Sigmoid colon (tissue), 7 donors: ENCODE data around the gene PLGRKT. TPM values are rescaled to one million over a fixed set of nuclear protein-coding genes. Genes with fewer than 3 reads are reported as not detected.
"Not testable (repeated sequence)": the region's sequence is repeated elsewhere in the genome, so short reads cannot be mapped to it uniquely, and the experiment has no call there.

ENCODE experiments used
- DNase-seq: peaks from one replicate; pipeline ENCODE4 v3.0.0-alpha.2; 2019
- H3K27ac ChIP-seq, 4 donors: fragments of 200-600 bp; sonication (generic); one replicate each; pipeline ENCODE4 v1.5.1; 2016 to 2019; ENCODE audit warnings: mild to moderate bottlenecking in 1 of 4
- H3K27me3 ChIP-seq, 3 donors: fragments of 200-600 bp; sonication (generic); one replicate each; pipeline ENCODE4 v1.5.1; 2019; ENCODE audit warnings: mild to moderate bottlenecking in 1 of 3
- H3K36me3 ChIP-seq, 4 donors: fragments of 200-600 bp; sonication (generic); one replicate each; pipeline ENCODE4 v1.5.1; 2016 to 2019
- H3K4me1 ChIP-seq, 4 donors: fragments of 200-600 bp; sonication (generic); one replicate each; pipeline ENCODE4 v1.5.1; 2017 to 2019
- H3K4me3 ChIP-seq, 4 donors: fragments of 200-600 bp; sonication (generic); one replicate each; pipeline ENCODE4 v1.5.1; 2017 to 2019; ENCODE audit warnings: mild to moderate bottlenecking in 2 of 4, moderate library complexity in 1 of 4
- H3K9me3 ChIP-seq, 4 donors: fragments of 200-600 bp in 3 of 4; sonication (generic) in 3 of 4; one replicate each; pipeline versions ENCODE4 v1.5.1 to v1.6.1; 2013 to 2019
- EP300 ChIP-seq, 4 donors: sonication (generic); formaldehyde crosslinking; IDR thresholded peaks; one replicate each; pipeline ENCODE4 v1.6.1; 2017; ENCODE audit warnings: antibody characterized with exemption in 4 of 4
- POLR2A ChIP-seq, 2 donors: fragments of 450-650 bp; IDR thresholded peaks; one replicate each; pipeline ENCODE4 v1.6.1; 2016; ENCODE audit warnings: antibody characterized with exemption in 2 of 2, mild to moderate bottlenecking in 2 of 2, moderate library complexity in 2 of 2
- POLR2AphosphoS5 ChIP-seq, 4 donors: sonication (generic); formaldehyde crosslinking; IDR thresholded peaks; one replicate each; pipeline ENCODE4 v1.6.1; 2017; ENCODE audit warnings: antibody characterized with exemption in 4 of 4
- WGBS, 2 donors: extraction: QIAGEN DNeasy Blood & Tissue Kit; methylation state at CpG; one replicate each; pipeline ENCODE4 v1.1.7; 2013; 5-methylcytosine and 5-hydroxymethylcytosine counted together
- intact Hi-C: fragments of 100-400 bp; cut with DNase I; formaldehyde crosslinking; loops from one replicate; pipeline ENCODE4 v1.15.1; 2023
- polyA plus RNA-seq, 3 donors: library from polyadenylated mRNA; stranded (reverse); fragments of 200-250 nt; gene quantifications; one replicate each; pipeline ENCODE4 v1.2.3, GENCODE V29; 2013
- total RNA-seq, 4 donors: library from RNA; depleted of rRNA; stranded (reverse); fragments of >200 nt; gene quantifications; one replicate each; pipeline ENCODE4 v1.1.0, GENCODE V29; 2016
- TF ChIP-seq, protein P1 (sequence below), 4 experiments: fragments of 450-650 bp in 3 of 4; fragments of 200-600 bp in 1 of 4; IDR thresholded peaks; one replicate each; pipeline ENCODE4 v1.5.1; 2016 to 2019; ENCODE audit warnings: antibody characterized with exemption in 4 of 4, mild to moderate bottlenecking in 3 of 4, moderate library complexity in 2 of 4
- donor health status: healthy with polysubstance abuse.
- donor health status: Bipolar disorder and iron deficiency.
- donor health status: healthy.

PLGRKT gene
- total and polyA plus RNA-seq, 7 donors = 14.1 to 94.6 (median 25.0) TPM

DNA sequence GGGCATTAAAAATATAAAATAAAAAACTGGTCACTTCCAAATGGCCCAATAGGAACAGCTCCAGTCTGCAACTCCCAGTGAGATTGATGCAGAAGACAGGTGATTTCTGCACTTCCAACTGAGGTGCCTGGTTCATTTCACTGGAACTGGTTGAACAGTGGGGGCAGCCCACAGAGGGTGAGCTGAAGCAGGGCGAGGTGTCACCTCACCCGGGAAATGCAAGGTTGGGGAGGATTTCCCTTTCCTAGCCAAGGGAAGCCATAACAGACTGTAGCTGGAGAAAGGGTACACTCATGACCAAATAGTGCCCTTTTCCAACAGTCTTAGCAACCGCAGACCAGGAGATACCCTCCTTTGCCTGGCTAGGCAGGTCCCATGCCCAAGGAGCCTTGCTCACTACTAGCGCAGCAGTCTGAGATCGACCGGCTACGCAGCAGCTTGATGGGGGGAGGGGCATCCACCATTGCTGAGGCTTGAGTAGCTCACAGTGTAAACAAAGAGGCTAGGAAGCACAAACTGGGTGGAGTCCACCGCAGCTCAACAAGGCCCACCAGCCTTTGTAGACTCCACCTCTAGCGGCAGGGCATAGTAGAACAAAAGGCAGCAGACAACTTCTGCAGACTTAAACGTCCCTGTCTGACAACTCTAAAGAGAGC lies 110.7 kb downstream of the PLGRKT start:
- WGBS, 2 donors = 77 to 84% methylated on average over 10 of the region's 10 CpGs
- intact Hi-C loops = no loop called here
- TF ChIP-seq EP300 (IDR thresholded peaks at IDR 0.05) (no peak), POLR2A (IDR thresholded peaks at IDR 0.05) (no peak), POLR2AphosphoS5 (IDR thresholded peaks at IDR 0.05) (no peak)
- TF ChIP-seq, protein P1, sequence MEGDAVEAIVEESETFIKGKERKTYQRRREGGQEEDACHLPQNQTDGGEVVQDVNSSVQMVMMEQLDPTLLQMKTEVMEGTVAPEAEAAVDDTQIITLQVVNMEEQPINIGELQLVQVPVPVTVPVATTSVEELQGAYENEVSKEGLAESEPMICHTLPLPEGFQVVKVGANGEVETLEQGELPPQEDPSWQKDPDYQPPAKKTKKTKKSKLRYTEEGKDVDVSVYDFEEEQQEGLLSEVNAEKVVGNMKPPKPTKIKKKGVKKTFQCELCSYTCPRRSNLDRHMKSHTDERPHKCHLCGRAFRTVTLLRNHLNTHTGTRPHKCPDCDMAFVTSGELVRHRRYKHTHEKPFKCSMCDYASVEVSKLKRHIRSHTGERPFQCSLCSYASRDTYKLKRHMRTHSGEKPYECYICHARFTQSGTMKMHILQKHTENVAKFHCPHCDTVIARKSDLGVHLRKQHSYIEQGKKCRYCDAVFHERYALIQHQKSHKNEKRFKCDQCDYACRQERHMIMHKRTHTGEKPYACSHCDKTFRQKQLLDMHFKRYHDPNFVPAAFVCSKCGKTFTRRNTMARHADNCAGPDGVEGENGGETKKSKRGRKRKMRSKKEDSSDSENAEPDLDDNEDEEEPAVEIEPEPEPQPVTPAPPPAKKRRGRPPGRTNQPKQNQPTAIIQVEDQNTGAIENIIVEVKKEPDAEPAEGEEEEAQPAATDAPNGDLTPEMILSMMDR (IDR thresholded peaks at IDR 0.05) = no peak
- Histone ChIP-seq H3K4me1 (no peaks in the 10 kb centered on the region), H3K9me3 (no peaks in the 10 kb centered on the region), H3K36me3 (no peaks in the 10 kb centered on the region), H3K27ac (no peak overlapping the region), H3K27me3 (peaks cover 0 to 4% (median 0%) of the 10 kb centered on the region in 3 donors), H3K4me3 (no peak overlapping the region)
- no peak for DNase-seq

DNA sequence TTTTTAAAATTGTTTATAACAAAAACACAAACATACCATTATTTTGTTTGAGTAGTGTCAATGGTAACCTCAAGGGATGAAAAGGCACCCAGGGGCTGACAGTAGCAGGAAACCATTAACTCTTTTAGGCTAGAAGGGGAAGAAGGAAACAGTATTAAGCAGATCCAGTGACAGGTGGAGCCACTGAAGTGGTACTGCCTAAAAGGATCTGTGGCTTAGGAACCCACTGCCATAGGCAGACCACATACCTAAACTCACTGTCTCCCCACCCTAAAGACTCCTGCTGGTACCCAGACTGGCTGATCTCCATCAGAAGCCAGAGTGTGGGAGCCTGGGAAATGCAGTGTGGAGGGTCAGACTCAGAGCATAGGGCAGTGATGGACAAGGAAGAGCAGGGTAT lies 111.5 kb downstream of the PLGRKT start:
- intact Hi-C loops = no loop called here
- peaks cover 0 to 4% (median 0%) of the 10 kb centered on the region in 3 donors for H3K27me3 ChIP-seq
- no peak overlapping the region for H3K27ac ChIP-seq
- H3K36me3 ChIP-seq = no peaks in the 10 kb centered on the region
- H3K4me1 ChIP-seq = no peaks in the 10 kb centered on the region
- DNase-seq = no peak
- no peak for TF ChIP-seq POLR2A (IDR thresholded peaks at IDR 0.05)
- no peak for TF ChIP-seq EP300 (IDR thresholded peaks at IDR 0.05)
- H3K4me3 ChIP-seq = no peak overlapping the region
- H3K9me3 ChIP-seq = no peaks in the 10 kb centered on the region

DNA sequence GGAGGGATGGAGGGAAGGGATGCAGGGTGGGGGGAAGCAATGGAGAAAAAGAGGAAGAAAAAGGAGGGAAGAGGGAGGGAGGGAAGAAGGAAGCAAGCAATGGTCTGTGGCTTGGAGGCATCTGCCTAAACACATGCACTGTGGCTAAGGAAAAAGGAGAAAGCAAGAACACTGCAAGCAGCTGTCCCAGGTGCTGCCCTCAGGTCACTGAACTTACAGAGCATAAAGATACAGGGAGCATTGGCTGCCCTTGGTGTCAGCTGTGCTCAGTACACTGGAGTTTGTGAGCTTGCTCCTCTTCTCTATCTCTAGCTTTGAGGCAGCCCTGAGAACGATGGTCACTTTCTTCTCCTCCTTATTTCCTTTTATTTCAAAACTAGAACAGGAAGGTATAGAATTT lies 116.1 kb downstream of the PLGRKT start:
- WGBS, 2 donors = 77 to 89% methylated on average over 1 of the region's 1 CpG
- H3K9me3 ChIP-seq, H3K27me3 ChIP-seq, H3K36me3 ChIP-seq, intact Hi-C loops, DNase-seq, H3K4me3 ChIP-seq, H3K4me1 ChIP-seq, H3K27ac ChIP-seq: not testable (repeated sequence)

DNA sequence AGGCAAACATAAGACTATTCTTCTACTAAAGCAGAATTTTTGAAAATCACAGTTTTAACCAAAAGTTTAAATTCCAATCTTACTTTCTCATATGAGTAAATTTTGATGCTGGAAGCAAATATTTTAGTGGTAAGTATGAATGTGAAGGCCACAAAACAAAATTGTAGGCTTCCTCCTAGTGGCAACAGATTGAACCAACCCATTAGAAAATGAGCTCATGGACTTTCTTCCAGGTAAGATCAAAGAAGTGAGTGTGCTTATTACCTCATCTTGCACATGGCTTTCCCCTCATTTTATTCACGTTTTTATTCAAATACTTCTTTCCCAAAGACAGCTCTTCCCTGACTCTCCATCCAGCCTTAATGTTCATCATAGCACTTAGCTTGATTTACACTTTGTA lies 116.7 kb downstream of the PLGRKT start:
- H3K4me1 ChIP-seq = no peaks in the 10 kb centered on the region
- H3K36me3 ChIP-seq = no peaks in the 10 kb centered on the region
- DNase-seq = no peak
- H3K27ac ChIP-seq = no peak overlapping the region
- intact Hi-C loops = no loop called here
- peaks cover 0 to 4% (median 0%) of the 10 kb centered on the region in 3 donors for H3K27me3 ChIP-seq
- TF ChIP-seq, protein P1 (IDR thresholded peaks at IDR 0.05) = no peak
- TF ChIP-seq EP300 (IDR thresholded peaks at IDR 0.05) (no peak), POLR2AphosphoS5 (IDR thresholded peaks at IDR 0.05) (no peak), POLR2A (IDR thresholded peaks at IDR 0.05) (no peak)
- H3K4me3 ChIP-seq = no peak overlapping the region
- H3K9me3 ChIP-seq = peaks cover 0 to 4% (median 0%) of the 10 kb centered on the region in 4 donors
- WGBS, 2 donors = 24 to 39% methylated on average over 1 of the region's 1 CpG

DNA sequence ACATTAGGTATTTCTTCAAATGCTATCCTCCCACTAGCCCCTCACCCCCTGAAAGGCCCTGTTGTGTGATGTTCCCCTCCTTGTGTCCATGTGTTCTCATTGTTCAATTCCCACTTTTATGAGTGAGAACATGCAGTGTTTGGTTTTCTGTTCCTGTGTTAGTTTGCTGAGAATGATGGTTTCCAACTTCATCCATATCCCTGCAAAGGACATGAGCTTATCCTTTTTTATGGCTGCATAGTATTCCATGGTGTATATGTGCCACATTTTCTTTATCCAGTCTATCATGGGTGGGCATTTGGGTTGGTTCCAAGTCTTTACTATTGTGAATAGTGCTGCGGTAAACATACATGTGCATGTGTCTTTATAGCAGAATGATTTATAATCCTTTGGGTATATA lies 121.3 kb downstream of the PLGRKT start:
- 95 to 98% methylated on average over 1 of the region's 1 CpG for WGBS, 2 donors
- intact Hi-C loops, H3K27ac ChIP-seq, DNase-seq, H3K4me1 ChIP-seq, H3K27me3 ChIP-seq, H3K4me3 ChIP-seq, H3K36me3 ChIP-seq: not testable (repeated sequence)
- peaks cover 0 to 13% (median 3%) of the 10 kb centered on the region in 4 donors for H3K9me3 ChIP-seq

DNA sequence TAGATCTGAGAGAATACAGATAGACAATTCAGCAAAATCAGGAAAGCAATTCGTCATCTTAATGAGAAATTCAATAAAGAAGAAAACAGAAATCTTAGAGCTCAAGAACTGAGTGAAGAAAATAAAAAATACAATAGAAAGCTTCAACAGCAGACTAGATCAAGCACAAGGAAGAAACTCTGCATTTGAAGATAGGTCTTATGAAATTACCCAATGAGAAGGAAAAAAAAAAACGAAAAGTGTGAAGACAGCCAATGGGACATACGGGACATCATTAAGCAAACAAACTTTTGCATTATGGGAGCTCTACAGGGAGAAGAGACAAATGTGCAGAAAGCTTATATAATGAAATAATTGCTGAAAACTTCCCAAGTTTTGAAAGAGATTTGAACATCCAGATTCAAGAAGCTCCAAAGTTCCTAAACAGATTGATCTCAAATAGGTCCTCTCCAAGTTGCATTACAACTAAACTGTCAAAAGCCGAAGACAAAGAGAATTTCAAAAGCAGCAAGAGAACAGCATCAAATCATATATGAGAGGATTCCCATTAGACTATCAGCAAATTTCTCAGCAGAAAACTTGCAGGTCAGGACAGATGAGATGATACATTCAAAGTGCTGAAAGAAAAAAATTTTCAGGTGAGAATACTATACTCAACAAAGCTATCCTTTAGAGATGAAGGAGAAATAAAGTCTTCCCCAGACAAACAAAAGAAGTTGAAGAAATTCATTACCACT lies 122.4 kb downstream of the PLGRKT start:
- intact Hi-C loops = no loop called here

More for the DNA sequence above, 122.4 kb downstream of the PLGRKT start:
- no peak overlapping the region for H3K27ac ChIP-seq
- no peaks in the 10 kb centered on the region for H3K36me3 ChIP-seq
- WGBS, 2 donors = 58 to 69% methylated on average over 4 of the region's 4 CpGs
- H3K4me3 ChIP-seq = no peak overlapping the region
- no peaks in the 10 kb centered on the region for H3K4me1 ChIP-seq
- TF ChIP-seq, protein P1 (IDR thresholded peaks at IDR 0.05) = no peak
- TF ChIP-seq POLR2AphosphoS5 (IDR thresholded peaks at IDR 0.05) (no peak), EP300 (IDR thresholded peaks at IDR 0.05) (no peak), POLR2A (IDR thresholded peaks at IDR 0.05) (no peak)
- DNase-seq = no peak
- H3K9me3 ChIP-seq = peaks cover 0 to 13% (median 3%) of the 10 kb centered on the region in 4 donors
- no peaks in the 10 kb centered on the region for H3K27me3 ChIP-seq
